Raji (cell line): Measurements from ENCODE around the gene CSNK2A3.

Experiments used
- POLR2A ChIP-seq: IDR thresholded peaks from 2 replicates; pipeline ENCODE4 v1.6.1; 2011; ENCODE audit warnings: low read depth, low read length, control low read depth; ENCODE audit not compliant: insufficient read depth

CSNK2A3 gene

DNA sequence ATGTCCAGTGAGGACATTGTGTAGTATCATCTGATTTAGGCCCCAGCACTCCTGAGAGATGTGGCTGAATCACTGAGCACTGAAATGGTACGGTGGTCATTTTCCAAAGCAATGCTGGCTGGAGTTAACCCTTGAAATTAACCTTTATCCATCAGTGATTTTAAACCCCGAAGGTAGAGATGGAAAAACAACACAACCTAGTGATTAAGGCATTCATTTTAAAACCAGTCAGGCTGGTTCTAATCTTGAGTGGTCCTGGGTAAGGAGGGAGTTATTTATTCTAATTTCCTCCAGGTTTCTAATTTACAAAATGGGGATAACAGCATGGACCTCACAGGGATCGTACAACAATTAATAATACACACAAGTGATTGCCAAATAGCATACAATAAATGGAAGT, 6.6 kb upstream of the CSNK2A3 start:
- no peak for TF ChIP-seq POLR2A

DNA sequence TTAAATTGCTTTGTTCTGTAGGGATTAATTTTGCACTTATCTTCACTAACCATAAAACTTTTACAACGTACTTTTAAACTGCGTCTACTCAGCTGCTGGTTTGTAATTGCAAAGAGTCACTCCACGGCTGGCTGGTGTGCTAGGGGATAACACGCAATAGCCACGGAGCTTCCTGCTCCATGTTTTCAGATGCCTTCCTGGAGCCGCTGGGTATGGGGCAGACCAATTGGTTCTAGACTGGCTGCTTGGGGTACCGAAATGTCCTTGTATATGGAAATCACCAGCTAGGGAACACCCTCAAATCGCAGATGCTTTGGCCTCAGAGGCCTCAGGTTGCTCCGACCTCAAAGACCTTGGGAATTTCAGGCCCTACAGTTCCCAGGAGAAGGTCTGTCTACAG, 3.8 kb upstream of the CSNK2A3 start:
- TF ChIP-seq POLR2A = no peak

DNA sequence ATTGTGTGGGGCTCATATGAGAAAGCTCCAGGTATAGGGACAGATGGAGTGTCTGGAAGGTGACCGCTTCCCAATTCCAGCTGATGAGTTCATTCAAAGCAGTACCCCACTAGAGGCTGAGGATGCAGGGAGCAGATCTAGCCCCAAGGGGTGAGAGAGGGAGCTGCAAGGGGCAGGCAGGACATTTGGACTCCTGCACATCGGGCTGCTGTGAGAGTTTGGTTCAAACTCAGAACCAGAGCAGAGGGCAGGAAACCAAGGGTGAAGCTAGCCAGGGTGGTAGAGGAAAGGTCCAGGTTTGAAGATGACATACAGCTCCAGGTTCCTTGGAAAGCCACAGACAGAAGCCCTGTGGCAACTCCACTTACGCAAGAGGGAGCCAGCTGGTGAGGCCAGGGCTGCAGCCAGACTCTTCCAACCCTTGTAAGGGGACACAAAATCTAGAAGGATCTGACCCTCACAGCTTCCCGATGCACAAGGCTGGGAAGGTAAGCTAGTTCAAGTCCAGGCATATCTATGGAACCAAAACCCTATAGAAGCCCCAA, 1.9 kb downstream of the CSNK2A3 start:
- TF ChIP-seq POLR2A = no peak

DNA sequence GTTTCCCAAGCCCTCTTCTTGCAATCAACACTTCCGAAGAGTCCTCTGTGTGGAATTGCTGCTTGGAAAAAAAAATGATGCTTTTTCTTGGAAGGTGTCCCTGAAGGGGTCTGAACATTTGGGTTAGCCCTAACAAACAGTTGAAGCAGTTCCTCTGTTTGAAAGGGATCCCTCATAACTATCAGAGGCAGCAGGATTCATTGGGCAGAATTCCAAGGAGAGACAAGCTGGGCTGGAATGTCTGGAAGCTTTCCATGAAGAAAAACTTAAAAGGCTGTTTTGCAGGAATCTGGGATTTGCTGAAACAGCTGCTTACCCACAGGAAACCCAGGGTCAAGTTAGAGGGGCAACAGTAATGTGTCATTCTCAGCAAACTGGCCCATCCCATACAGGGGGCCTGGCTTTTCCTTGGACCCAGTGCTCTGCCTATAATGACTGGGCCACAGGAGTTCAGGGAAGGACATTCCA, 3.1 kb downstream of the CSNK2A3 start:
- TF ChIP-seq POLR2A = no peak

DNA sequence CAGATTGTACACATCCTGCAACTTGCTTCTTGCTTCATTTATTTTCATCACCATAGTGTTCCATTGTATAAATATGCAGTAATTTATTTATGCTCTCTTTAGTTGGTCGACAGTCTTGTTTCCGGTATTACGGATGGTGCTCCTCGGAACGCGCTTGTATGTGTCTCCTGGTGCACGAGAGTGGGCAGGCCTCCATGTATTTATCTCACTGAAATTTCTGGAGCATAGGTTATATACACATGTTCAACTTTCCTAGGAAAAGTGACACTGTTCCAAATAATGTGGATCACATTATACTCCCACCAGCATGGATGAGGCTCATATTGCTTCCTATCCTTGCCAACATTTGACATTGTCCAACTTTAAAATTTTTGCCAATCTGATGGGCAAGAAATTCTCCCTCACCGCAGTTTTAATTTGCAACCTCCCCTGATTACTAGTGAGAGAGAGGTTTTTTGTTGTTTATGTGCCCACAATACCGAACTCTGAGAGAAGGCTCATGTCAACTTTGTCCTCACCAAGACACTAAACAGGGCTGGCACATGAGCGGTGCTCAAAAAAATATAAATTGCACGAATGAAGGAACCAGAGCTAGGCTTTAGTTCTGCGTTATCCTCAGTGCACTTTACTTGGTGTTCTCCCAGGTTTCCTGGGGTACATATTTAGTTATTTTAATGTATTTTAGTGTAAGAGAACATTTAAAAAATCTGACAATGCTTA, 3.8 kb downstream of the CSNK2A3 start:
- no peak for TF ChIP-seq POLR2A

DNA sequence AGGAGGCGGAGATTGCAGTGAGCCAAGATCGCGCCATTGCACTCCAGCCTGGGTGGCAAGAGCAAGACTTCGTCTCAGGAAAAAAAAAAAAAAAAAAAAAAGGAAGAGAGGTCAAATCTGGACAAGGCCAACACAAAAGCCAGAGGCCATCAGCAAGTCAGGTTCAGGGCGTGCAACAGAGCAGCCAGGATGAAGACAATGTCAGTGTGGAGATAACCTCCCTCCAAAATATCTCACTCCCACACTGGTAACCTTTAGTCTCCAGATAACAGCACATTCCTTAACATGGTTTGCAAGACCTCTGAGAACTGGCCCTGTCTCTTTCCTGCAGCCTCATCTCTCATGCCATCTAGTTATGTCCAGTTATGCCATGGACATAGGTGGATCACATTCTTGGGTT, 4.7 kb downstream of the CSNK2A3 start:
- TF ChIP-seq POLR2A = no peak

DNA sequence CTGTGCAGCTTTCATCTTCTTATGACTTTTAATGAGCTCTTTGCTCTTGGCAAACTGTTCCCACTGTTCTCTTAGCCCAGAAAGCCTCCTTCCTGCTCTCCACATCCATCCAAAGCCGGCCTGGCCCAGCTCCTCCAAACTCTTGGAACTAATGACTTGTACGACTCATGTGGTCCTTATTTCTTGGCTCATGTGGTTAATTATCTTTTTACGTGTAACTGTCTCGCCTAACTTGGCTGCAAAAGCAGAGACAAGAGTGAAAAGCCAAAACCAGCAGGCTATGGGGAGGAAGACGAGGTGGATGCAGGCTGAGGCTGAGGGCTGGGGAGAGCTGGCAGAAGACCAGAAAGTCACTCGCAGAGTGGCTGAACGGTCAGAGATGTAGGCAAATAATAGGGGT, 5.5 kb downstream of the CSNK2A3 start:
- TF ChIP-seq POLR2A = no peak

DNA sequence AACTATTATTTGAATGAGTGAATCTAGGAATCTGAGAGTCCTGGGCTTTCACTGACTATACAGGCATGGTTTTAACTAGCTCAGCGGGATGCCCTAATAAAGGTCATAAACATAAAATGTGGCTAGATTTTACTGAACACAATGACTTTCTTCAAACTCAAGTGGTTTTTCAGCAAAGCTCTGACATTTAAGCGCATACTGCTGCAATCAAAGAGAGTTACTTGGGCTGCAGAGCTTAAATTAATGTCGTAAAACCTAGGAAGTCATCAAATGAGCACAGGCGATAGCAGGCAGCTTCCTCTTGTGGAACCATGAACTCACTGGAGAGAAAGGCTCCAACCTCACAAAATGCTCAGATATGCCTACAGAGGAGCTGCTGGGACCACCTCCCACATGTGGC, 6.7 kb downstream of the CSNK2A3 start:
- no peak for TF ChIP-seq POLR2A

DNA sequence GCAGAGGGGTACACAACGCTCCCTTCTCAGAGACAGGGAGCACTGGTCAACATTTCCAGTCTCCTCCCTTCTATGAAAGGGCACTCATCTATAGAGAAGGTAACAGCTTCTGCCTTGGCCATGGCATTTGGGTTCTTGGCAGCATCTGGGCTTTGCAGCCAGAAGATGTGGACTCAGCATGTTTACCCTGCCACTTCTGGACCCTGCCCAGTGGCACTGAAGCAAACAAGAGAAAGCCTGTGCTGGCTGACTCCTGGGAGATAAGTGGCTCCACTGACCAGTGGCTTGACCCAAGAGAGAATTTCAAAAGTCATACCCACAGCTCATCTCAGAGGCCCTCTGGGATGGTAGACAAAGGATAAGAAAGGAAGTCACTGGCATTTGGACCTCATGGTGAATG, 8.0 kb downstream of the CSNK2A3 start:
- TF ChIP-seq POLR2A = no peak

DNA sequence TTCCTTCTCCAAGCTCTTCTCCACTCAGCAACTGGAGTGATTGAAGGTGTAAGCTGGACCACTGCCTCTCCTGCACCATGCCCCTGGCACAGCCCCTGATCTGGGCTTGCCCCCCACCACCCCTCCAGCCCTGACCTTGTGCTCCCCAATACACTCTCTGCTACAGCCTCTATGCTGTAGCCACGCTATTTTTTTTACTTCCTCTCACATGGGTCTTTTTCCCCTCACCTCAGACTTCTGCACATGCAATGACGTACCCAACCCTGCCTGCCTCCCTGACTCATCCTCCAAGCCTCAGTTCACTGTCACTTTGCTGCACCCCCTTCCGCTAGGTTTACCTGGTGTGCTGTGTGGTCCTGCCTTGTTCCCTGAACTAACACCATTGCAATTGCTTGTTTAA, 9.0 kb downstream of the CSNK2A3 start:
- TF ChIP-seq POLR2A = no peak

DNA sequence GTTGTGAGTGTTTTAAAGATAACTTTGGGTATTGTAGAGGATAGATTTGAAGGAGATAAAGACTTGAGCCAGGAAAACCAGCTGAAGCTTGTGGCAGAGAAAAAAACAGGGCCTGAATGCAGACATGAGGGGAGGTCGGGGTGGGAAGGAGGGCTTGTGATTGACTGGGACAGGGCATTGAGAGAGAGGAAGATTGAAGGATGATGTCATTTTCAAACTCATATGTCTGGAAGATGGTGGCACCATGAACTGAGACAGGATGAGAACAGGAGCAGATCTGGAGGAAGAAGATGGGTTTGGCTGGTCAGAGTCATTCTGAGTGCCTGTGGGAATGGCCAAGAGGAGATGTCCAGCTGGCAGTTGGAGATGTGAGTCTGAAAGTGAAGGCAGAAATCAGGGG, 14.7 kb downstream of the CSNK2A3 start:
- TF ChIP-seq POLR2A = no peak

DNA sequence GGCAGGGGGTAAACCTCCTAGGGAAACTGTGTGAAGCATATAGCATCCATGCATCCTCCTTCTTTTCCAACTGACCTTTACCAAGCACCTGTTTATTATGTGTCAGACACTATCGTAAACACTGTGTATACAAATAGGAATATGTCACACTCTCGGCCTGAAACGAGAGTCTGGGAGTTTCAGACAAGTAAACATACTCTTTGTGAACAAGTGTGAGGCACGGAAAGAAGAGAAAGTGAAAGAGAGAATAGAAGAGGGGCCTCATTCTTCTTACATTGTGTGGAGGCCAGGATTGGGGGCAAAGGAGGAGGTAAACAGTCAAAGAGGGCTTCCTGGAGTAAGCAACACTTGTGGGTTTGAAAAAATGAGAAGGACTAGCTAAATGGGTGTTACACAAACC, 16.4 kb downstream of the CSNK2A3 start:
- TF ChIP-seq POLR2A = no peak

DNA sequence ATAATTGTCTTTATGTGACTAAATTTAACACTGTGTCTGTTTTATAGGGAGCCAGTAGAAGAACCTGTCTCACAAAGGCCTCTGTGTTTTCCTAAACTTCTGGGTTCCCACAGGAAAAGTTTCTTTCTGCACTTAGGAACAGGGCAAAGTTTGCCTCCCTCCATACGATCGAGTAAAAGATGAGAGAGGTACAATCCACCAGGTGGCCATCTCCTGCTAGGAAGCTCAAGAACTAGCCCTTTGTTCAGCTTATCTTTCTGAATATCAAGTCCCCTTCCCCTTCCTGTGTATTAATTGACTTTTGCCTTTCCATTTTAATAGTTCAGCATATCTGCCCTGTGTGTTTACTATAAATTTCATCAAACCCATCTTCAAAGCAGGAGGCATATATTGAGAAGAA, 18.0 kb downstream of the CSNK2A3 start:
- no peak for TF ChIP-seq POLR2A

DNA sequence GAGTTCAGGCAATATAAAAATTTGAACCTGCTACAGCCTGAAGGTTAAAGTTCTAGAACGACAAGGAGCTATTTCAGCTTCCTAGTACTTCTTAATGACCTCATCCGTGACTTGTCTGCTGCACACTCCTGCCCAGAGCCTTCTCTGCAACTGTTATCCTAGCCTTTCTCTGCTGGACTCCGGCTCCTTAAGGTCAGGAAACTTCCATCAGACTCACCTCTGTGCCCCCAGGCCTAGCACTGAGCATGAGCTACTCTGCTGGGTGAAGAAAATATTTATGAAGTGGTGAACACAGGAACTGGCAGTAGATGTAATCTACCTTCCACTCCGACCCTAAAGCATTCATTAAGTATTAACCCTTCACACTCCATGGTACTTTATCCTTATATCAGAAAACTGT, 18.4 kb downstream of the CSNK2A3 start:
- TF ChIP-seq POLR2A = no peak

DNA sequence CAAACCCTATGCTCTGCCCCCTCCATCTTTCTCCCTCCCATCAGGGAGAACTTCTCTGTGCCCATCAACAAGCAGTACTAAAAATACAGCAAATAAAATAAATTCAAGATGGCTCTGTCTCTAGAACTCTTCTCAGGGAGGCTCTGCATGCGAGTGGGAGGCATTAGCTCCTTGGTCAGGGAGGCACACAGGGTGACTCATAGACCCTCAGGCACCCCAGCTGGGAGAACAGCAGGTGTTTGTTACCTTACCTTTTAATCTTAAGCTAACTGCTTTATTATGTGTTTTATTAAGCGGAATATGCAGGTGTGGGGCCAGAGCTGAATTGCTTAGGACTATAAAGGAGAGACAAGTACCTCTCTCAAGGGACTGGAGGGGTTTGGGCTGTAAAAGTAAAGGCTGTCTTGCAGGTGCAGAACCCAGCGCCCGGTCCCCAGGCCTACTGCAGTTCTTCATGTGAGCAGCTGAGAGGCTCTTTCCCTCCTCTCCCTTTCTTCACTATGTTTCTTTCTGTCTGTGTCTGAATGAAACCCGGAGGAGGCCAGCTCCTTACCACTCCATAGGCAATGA, 20.8 kb downstream of the CSNK2A3 start:
- TF ChIP-seq POLR2A = no peak

DNA sequence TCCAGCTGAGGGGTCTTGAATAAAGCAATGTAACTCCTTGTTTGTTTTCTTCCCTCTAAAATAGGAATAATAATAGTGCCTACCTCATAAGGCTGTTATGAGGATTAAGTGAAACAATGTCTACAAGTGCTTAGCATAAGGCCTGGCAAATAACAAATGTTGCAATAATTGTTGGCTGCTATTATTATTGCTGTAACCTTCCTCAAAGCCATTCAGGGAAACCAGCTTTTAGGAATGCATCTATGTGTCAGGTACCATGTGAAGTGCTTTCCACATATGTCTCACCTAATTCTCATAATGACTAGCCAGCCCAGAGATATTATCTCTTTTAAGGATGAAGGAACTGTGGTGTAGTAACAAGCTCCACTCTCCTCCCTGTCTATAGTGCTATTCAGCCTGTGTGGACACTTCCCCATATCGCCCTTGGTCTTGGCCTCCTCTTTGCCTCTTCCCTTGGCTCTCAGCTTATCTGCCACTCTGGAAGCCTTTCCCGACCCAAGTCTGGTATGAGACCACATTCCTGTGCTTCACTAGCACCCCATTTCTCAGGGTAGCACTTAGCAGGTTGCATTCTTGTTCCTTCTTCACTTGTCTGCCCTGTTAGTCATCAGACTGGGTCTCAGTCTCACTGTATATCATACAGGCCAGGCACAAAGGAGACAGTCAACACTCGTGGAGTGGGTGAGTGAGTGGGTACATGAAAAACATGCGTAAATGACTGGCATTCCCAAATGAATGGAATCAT, 23.8 kb downstream of the CSNK2A3 start:
- TF ChIP-seq POLR2A = no peak
